C4-2B (cell line): Measurements from ENCODE around the gene ATL2.

Experiments used
- CTCF ChIP-seq: fragments of 450-650 bp; conservative IDR thresholded peaks from 2 replicates; pipeline ENCODE4 v1.5.1; 2017; ENCODE audit warnings: mild to moderate bottlenecking
- ZFX ChIP-seq: fragments of 450-650 bp; IDR thresholded peaks from 2 replicates; pipeline ENCODE4 v1.6.1; 2017

GRCh38 chr2:38322224-38322914 is 54.7 kb downstream of the ATL2 start:
- TF ChIP-seq CTCF (no peak), ZFX (no peak)
